ENCODE measurements around the gene HIGD1A. TPM values are rescaled to one million over a fixed set of nuclear protein-coding genes. Genes with fewer than 3 reads are reported as not detected.
A peak's percentile ranks its signal among the peaks of the same experiment; 100 is the strongest.

Gene HIGD1A
- total RNA-seq, 1 donor from 2014 or later: 377 TPM

- intact Hi-C loops (cut with micrococcal nuclease): no loop called here
- Histone ChIP-seq H3K9me3 (replicated peaks) (no peaks in the 10 kb centered on the region), H3K4me1 (peaks cover 42% of the 10 kb centered on the region), H3K4me3 (no peak overlapping the region), H3K36me3 (no peaks in the 10 kb centered on the region), H3K27ac (replicated peaks) (peak overlapping the region; percentile 92), H3K27me3 (ENCODE audit: low read depth) (no peaks in the 10 kb centered on the region)
- DNase-seq: no peak
- TF ChIP-seq CTCF (IDR thresholded peaks at IDR 0.05; ENCODE audit: borderline replicate concordance): no peak
Measured at GRCh38 chr3:42735019-42735418, 69.3 kb downstream of the HIGD1A start.

GRCh38 chr3:42734263-42734860, 69.9 kb downstream of the HIGD1A start:
- Histone ChIP-seq H3K9me3 (replicated peaks) (no peaks in the 10 kb centered on the region), H3K27me3 (ENCODE audit: low read depth) (no peaks in the 10 kb centered on the region), H3K27ac (replicated peaks) (peak overlapping the region; percentile 92), H3K4me3 (no peak overlapping the region), H3K4me1 (peaks cover 47% of the 10 kb centered on the region), H3K36me3 (no peaks in the 10 kb centered on the region)
- intact Hi-C loops (cut with micrococcal nuclease): no loop called here
- no peak for TF ChIP-seq CTCF (IDR thresholded peaks at IDR 0.05; ENCODE audit: borderline replicate concordance)
- DNase-seq: no peak

GRCh38 chr3:42733501-42734262, 70.6 kb downstream of the HIGD1A start:
- no peak for TF ChIP-seq CTCF (IDR thresholded peaks at IDR 0.05; ENCODE audit: borderline replicate concordance)
- Histone ChIP-seq H3K4me1 (peaks cover 47% of the 10 kb centered on the region), H3K4me3 (no peak overlapping the region), H3K27me3 (ENCODE audit: low read depth) (no peaks in the 10 kb centered on the region), H3K36me3 (no peaks in the 10 kb centered on the region), H3K9me3 (replicated peaks) (no peaks in the 10 kb centered on the region), H3K27ac (replicated peaks) (peak overlapping the region; percentile 92)
- intact Hi-C loops (cut with micrococcal nuclease): no loop called here
- DNase-seq: no peak

Other genes starting within 250 kb of the HIGD1A start
- gene SEC22C, start 222.5 kb downstream of the HIGD1A start, total RNA-seq: 23.0 TPM
- 12.2 TPM for gene SS18L2, start 213.6 kb downstream of the HIGD1A start, total RNA-seq
- 20.0 TPM for gene NKTR, start 203.8 kb downstream of the HIGD1A start, total RNA-seq
- gene ZBTB47, start 150.8 kb downstream of the HIGD1A start, total RNA-seq: 118 TPM
- 0.22 TPM for gene KLHL40, start 119.0 kb downstream of the HIGD1A start, total RNA-seq
- gene HHATL, start 101.7 kb downstream of the HIGD1A start, total RNA-seq: 552 TPM
- gene CCDC13, start 31.2 kb downstream of the HIGD1A start, total RNA-seq: 0.41 TPM
- 0.44 TPM for gene ACKR2, start 5.0 kb upstream of the HIGD1A start, total RNA-seq
- not detected for gene CYP8B1, start 71.4 kb upstream of the HIGD1A start, total RNA-seq
- 2.7 TPM for gene ZNF662, start 101.7 kb upstream of the HIGD1A start, total RNA-seq
- 1.6 TPM for gene GASK1A, start 174.8 kb upstream of the HIGD1A start, total RNA-seq

Measured in left ventricle myocardium inferior (tissue), 1 donor.